ENCODE measurements around the gene AFAP1L1. TPM values are rescaled to one million over a fixed set of nuclear protein-coding genes. Genes with fewer than 3 reads are reported as not detected.

The AFAP1L1 gene
- total and polyA plus RNA-seq, 2 of the 13 experiments (the other 11 are each of a cell fraction or from before 2014, with no cell fraction given), result 0.38 to 1.0 TPM

GRCh38 chr5:149381986-149382338, 110.3 kb downstream of the AFAP1L1 start (continued):
- TF ChIP-seq, protein P1, sequence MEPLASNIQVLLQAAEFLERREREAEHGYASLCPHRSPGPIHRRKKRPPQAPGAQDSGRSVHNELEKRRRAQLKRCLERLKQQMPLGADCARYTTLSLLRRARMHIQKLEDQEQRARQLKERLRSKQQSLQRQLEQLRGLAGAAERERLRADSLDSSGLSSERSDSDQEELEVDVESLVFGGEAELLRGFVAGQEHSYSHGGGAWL (CRISPR knock-in tag; IDR thresholded peaks at IDR 0.05), result no peak
- TF ChIP-seq KDM2A (CRISPR knock-in tag; IDR thresholded peaks at IDR 0.05; ENCODE audit: borderline replicate concordance, low read depth), result peak; percentile 52; the same call in 1 of the 2 replicates
- TF ChIP-seq ZNF20 (CRISPR knock-in tag; IDR thresholded peaks at IDR 0.05), result no peak
- TF ChIP-seq KIAA2018 (CRISPR knock-in tag; IDR thresholded peaks at IDR 0.05; ENCODE audit: borderline replicate concordance), result no peak
- no peak for TF ChIP-seq THAP7 (CRISPR knock-in tag; IDR thresholded peaks at IDR 0.05)
- no peak for TF ChIP-seq NFE2 (CRISPR knock-in tag; IDR thresholded peaks at IDR 0.05)
- TF ChIP-seq ZBTB42 (CRISPR knock-in tag; IDR thresholded peaks at IDR 0.05), result no peak
- TF ChIP-seq ZNF274 (CRISPR knock-in tag; IDR thresholded peaks at IDR 0.05), result no peak
- peak; percentile 53 for TF ChIP-seq DBP (CRISPR knock-in tag; IDR thresholded peaks at IDR 0.05; ENCODE audit: not compliant biosample characterization)
- no peak for TF ChIP-seq ZNF180 (CRISPR knock-in tag; IDR thresholded peaks at IDR 0.05; ENCODE audit: borderline replicate concordance, low read depth)
- peak; percentile 46; the same call in 1 of the 2 replicates for TF ChIP-seq ESRRA (CRISPR knock-in tag; IDR thresholded peaks at IDR 0.05; ENCODE audit: low read depth)
- TF ChIP-seq, protein P2, sequence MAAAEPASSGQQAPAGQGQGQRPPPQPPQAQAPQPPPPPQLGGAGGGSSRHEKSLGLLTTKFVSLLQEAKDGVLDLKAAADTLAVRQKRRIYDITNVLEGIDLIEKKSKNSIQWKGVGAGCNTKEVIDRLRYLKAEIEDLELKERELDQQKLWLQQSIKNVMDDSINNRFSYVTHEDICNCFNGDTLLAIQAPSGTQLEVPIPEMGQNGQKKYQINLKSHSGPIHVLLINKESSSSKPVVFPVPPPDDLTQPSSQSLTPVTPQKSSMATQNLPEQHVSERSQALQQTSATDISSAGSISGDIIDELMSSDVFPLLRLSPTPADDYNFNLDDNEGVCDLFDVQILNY (CRISPR knock-in tag; conservative IDR thresholded peaks at IDR 0.05), result no peak
- no peak for TF ChIP-seq ZNF557 (CRISPR knock-in tag; IDR thresholded peaks at IDR 0.05)
- no peak for TF ChIP-seq HNRNPLL (IDR thresholded peaks at IDR 0.05; ENCODE audit: low read depth, low read length, poor library complexity, severe bottlenecking)
- TF ChIP-seq, protein P3, sequence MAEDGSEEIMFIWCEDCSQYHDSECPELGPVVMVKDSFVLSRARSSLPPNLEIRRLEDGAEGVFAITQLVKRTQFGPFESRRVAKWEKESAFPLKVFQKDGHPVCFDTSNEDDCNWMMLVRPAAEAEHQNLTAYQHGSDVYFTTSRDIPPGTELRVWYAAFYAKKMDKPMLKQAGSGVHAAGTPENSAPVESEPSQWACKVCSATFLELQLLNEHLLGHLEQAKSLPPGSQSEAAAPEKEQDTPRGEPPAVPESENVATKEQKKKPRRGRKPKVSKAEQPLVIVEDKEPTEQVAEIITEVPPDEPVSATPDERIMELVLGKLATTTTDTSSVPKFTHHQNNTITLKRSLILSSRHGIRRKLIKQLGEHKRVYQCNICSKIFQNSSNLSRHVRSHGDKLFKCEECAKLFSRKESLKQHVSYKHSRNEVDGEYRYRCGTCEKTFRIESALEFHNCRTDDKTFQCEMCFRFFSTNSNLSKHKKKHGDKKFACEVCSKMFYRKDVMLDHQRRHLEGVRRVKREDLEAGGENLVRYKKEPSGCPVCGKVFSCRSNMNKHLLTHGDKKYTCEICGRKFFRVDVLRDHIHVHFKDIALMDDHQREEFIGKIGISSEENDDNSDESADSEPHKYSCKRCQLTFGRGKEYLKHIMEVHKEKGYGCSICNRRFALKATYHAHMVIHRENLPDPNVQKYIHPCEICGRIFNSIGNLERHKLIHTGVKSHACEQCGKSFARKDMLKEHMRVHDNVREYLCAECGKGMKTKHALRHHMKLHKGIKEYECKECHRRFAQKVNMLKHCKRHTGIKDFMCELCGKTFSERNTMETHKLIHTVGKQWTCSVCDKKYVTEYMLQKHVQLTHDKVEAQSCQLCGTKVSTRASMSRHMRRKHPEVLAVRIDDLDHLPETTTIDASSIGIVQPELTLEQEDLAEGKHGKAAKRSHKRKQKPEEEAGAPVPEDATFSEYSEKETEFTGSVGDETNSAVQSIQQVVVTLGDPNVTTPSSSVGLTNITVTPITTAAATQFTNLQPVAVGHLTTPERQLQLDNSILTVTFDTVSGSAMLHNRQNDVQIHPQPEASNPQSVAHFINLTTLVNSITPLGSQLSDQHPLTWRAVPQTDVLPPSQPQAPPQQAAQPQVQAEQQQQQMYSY (CRISPR knock-in tag; IDR thresholded peaks at IDR 0.05), result no peak

Data from HepG2 (cell line).